ENCODE data around the gene RPS6KB2. TPM values are rescaled to one million over a fixed set of nuclear protein-coding genes. Genes with fewer than 3 reads are reported as not detected.
A peak's percentile ranks its signal among the peaks of the same experiment; 100 is the strongest.

The RPS6KB2 gene
- total RNA-seq, 1 experiment from 2014 or later, result 170 TPM

- Histone ChIP-seq H3K36me3 (ENCODE audit: low read depth, low read length) (no peaks in the 10 kb centered on the region), H3K9me3 (ENCODE audit: low read length) (no peaks in the 10 kb centered on the region), H3K79me2 (ENCODE audit: low read length) (peaks cover 19% of the 10 kb centered on the region), H3K9ac (ENCODE audit: low read length) (no peak overlapping the region), H3K4me1 (ENCODE audit: insufficient read depth, low read length) (peaks cover 22% of the 10 kb centered on the region), H3K4me2 (ENCODE audit: low read length) (no peak overlapping the region), H4K20me1 (ENCODE audit: low read length) (no peaks in the 10 kb centered on the region), H3K9me2 (replicated peaks; ENCODE audit: low read length) (no peaks in the 10 kb centered on the region), H3F3A (ENCODE audit: low read length, unreplicated experiment) (no peaks in the 10 kb centered on the region), H3K4me3 (ENCODE audit: low read length) (no peak overlapping the region), H3K27ac (ENCODE audit: low read length) (no peak overlapping the region), H3K27me3 (ENCODE audit: low read length) (no peaks in the 10 kb centered on the region), H2AFZ (ENCODE audit: low read length) (no peak overlapping the region)
- ChIA-PET POLR2A (ENCODE audit: unreplicated experiment) (no interaction called here), CTCF (interaction anchor here (0.8 kb wide), 1 partner anchor 34 kb away, joined by 4 read pairs; no protein-coding TSS in a partner anchor)
- DNase-seq (no peak), ATAC-seq (no peak)
- intact Hi-C loops (cut with micrococcal nuclease), result no loop called here
- TF ChIP-seq EZH2phosphoT487 (IDR thresholded peaks at IDR 0.05; ENCODE audit: borderline replicate concordance, low read length) (no peak), EZH2 (IDR thresholded peaks at IDR 0.05; ENCODE audit: low read length, unreplicated experiment) (no peak), CTCF (conservative IDR thresholded peaks at IDR 0.05; ENCODE audit: low read depth, low read length) (no peak)
- BruUV-seq (replicated peaks), result no TSS peak
Measured at GRCh38 chr11:67387069-67387468, 41.2 kb upstream of the RPS6KB2 start.

- Histone ChIP-seq H3K79me2 (ENCODE audit: low read length) (peaks cover 24% of the 10 kb centered on the region), H3K27ac (ENCODE audit: low read length) (no peak overlapping the region), H3K4me3 (ENCODE audit: low read length) (no peak overlapping the region), H3K9ac (ENCODE audit: low read length) (no peak overlapping the region), H3K36me3 (ENCODE audit: low read depth, low read length) (no peaks in the 10 kb centered on the region), H3K4me1 (ENCODE audit: insufficient read depth, low read length) (peaks cover 18% of the 10 kb centered on the region), H3K4me2 (ENCODE audit: low read length) (no peak overlapping the region), H3F3A (ENCODE audit: low read length, unreplicated experiment) (no peaks in the 10 kb centered on the region), H3K9me3 (ENCODE audit: low read length) (no peaks in the 10 kb centered on the region), H3K9me2 (replicated peaks; ENCODE audit: low read length) (no peaks in the 10 kb centered on the region), H4K20me1 (ENCODE audit: low read length) (no peaks in the 10 kb centered on the region), H3K27me3 (ENCODE audit: low read length) (no peaks in the 10 kb centered on the region), H2AFZ (ENCODE audit: low read length) (no peak overlapping the region)
- ChIA-PET CTCF (no interaction called here), POLR2A (ENCODE audit: unreplicated experiment) (no interaction called here)
- TF ChIP-seq EZH2phosphoT487 (IDR thresholded peaks at IDR 0.05; ENCODE audit: borderline replicate concordance, low read length) (no peak), CTCF (conservative IDR thresholded peaks at IDR 0.05; ENCODE audit: low read depth, low read length) (no peak), EZH2 (IDR thresholded peaks at IDR 0.05; ENCODE audit: low read length, unreplicated experiment) (no peak)
- ATAC-seq, result no peak
- no peak for DNase-seq
- BruUV-seq (replicated peaks), result no TSS peak
- intact Hi-C loops (cut with micrococcal nuclease), result no loop called here
Measured at GRCh38 chr11:67387518-67387917, 40.8 kb upstream of the RPS6KB2 start.

GRCh38 chr11:67389477-67389876, 38.8 kb upstream of the RPS6KB2 start:
- DNase-seq (peak; percentile 75), ATAC-seq (peak; percentile 23)
- Histone ChIP-seq H3K27ac (ENCODE audit: low read length) (no peak overlapping the region), H3K4me1 (ENCODE audit: insufficient read depth, low read length) (peaks cover 19% of the 10 kb centered on the region), H3K4me2 (ENCODE audit: low read length) (no peak overlapping the region), H3K9me2 (replicated peaks; ENCODE audit: low read length) (no peaks in the 10 kb centered on the region), H3K9me3 (ENCODE audit: low read length) (no peaks in the 10 kb centered on the region), H3K4me3 (ENCODE audit: low read length) (no peak overlapping the region), H3K27me3 (ENCODE audit: low read length) (no peaks in the 10 kb centered on the region), H3F3A (ENCODE audit: low read length, unreplicated experiment) (no peaks in the 10 kb centered on the region), H3K79me2 (ENCODE audit: low read length) (peaks cover 27% of the 10 kb centered on the region), H3K36me3 (ENCODE audit: low read depth, low read length) (no peaks in the 10 kb centered on the region), H2AFZ (ENCODE audit: low read length) (no peak overlapping the region), H4K20me1 (ENCODE audit: low read length) (no peaks in the 10 kb centered on the region), H3K9ac (ENCODE audit: low read length) (no peak overlapping the region)
- POLR2A ChIA-PET (ENCODE audit: unreplicated experiment), result no interaction called here
- TF ChIP-seq CTCF (conservative IDR thresholded peaks at IDR 0.05; ENCODE audit: low read depth, low read length) (peak; percentile 80), EZH2phosphoT487 (IDR thresholded peaks at IDR 0.05; ENCODE audit: borderline replicate concordance, low read length) (no peak)
- no TSS peak for BruUV-seq (replicated peaks)
- intact Hi-C loops (cut with micrococcal nuclease), result no loop called here
- CTCF ChIA-PET, result interaction anchor here (0.5 to 0.7 kb wide), 2 partner anchors 8 to 16 kb away, joined by 3 to 4 read pairs; partner anchors contain the start of gene CLCF1

Data from PC-3 (cell line).